HG02938 (cell line): Measurements from ENCODE around the gene ATP8B3.

Experiments
- ATAC-seq: cut with Tn5 transposase; IDR thresholded peaks from one replicate; pipeline ENCODE4 v1.9.1; 2021; ENCODE audit warnings: mild to moderate bottlenecking, moderate library complexity; ENCODE audit not compliant: unreplicated experiment

Gene ATP8B3

GRCh38 chr19:1811942-1812425 lies at the start of gene ATP8B3:
Gene ATP8B3, minus strand, starts transcription at chr19:1812276. Its CDS starts 540 bp downstream, at chr19:1811736.
- no peak for ATAC-seq

DNA sequence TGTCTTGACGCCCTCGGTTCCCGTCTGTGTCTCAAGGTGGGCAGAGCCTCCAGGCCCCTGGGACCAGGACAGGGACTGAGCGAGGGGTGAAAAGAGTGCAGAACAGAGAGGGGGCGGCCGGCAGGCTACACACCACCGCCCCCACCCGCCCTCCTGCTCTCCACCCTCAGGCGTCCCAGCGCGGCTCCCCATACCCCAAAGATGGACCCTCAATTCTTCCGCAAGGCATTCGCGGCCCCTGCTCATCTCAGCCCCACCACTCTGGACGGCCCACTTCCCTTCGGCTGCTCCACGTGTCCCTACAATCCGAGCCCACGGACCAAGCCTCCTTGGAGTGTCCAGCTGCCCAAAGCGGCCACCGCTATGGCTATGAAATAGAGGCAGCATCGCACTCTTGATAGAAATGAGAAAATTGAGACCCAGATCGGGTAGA lies 49.5 kb upstream of the ATP8B3 start:
- ATAC-seq: no peak

DNA sequence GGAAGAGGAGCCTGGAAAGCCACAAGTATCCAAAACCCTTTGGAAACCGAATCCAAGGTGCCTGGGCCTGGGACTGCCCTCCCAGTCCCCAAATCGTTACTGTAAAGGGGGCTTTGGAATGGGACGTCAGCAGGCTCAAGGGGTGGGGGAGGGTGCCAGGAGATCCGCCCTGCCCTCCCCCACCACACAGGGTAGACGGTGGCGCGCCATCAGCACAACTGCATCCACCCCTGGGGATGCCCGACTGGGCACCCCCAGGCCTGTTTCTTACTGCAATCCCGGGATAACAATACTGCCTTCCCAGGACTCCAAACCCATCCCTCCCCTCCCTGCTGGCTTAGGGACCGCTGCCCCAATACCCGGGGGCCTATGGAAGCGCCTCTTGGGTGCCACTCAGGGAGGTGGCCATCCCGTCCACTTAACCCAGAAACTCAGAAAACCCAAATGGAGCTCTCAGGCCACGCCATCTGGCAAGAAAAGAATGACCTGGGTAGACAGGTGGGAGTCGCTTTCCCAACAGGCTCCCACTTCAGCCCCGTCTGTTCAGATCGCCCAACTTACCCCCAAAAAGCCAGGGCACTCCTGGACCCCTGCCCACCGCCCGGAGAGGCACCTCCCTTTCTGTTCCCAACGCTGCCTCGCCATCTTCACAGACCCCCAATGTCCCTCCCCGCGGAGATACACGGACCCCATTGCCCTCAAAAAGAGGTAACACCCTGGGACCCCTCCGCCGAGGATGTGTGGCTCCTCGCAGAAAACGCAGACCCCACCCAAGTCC lies 48.9 kb upstream of the ATP8B3 start:
- no peak for ATAC-seq

DNA sequence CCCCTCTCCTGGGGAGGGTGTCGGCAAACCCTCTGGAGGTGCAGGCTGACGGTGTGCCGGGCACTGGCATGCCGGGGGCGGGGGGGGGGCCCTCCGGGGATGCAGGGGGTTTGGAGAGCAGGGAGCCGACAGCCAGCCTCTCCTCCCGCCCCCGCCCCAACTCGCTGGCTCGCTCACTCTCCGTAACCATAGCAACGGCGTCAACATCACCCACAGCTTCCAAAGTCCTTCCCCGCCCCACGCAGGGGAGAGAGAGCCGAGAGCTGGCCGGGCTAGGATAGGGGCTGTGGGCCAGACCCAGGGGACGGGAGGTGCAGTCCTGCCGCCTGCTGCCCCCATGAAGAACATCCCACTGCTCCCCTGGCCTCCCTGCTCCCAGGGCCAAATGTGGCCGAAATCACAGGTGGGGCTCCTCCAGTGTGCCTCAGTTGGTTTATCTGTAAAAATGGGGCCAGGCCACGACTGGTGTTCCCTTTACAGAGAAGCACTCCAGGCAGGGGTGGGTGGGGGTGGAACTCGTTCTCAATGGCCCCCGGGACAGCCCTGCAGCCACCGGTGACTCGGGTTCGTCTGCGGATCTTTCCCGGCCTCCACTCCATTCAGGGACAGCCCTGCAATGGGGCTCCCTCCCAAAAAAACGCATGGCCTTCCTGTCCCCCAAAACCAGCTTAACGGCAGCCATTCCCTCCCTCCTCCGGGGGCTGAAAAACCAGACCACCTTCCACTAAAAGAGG lies 48.1 kb upstream of the ATP8B3 start:
- ATAC-seq: no peak

- no peak for ATAC-seq
Measured at GRCh38 chr19:1859331-1859781, 47.3 kb upstream of the ATP8B3 start.

GRCh38 chr19:1858412-1859081 lies 46.5 kb upstream of the ATP8B3 start:
- no peak for ATAC-seq

DNA sequence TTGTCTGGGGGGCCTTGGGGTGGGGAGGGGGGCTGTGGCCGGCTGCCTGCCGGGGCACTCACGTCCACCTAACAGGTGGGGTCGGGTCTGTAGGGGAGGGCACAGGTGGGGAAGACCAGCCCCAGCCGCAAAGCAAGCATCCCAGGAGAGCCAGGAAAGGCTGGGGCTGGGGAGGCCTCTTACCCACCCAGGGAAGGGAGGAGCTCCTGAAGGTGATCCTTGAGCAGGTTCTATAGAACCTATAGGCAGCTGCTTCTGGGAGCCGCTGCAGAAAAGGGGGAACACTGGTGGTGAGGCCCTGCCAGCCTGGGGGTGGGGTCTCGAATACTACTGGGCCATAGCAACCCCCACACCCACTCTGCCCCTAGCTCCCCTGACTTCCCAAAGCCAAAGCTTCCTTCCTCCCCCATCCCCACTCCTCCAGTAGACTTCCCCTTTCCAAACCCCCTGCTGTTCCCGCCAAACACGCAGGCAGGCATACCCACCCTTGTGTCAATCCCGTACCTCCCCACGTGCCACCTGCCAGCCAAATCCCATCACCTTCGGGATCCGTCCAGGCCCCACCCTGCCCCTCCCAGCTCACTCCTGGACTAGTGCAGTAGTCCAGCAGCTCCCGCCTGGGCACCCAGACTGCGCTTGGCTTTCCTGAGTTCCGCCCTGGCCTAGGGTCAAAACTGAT lies 45.7 kb upstream of the ATP8B3 start:
- ATAC-seq: no peak

DNA sequence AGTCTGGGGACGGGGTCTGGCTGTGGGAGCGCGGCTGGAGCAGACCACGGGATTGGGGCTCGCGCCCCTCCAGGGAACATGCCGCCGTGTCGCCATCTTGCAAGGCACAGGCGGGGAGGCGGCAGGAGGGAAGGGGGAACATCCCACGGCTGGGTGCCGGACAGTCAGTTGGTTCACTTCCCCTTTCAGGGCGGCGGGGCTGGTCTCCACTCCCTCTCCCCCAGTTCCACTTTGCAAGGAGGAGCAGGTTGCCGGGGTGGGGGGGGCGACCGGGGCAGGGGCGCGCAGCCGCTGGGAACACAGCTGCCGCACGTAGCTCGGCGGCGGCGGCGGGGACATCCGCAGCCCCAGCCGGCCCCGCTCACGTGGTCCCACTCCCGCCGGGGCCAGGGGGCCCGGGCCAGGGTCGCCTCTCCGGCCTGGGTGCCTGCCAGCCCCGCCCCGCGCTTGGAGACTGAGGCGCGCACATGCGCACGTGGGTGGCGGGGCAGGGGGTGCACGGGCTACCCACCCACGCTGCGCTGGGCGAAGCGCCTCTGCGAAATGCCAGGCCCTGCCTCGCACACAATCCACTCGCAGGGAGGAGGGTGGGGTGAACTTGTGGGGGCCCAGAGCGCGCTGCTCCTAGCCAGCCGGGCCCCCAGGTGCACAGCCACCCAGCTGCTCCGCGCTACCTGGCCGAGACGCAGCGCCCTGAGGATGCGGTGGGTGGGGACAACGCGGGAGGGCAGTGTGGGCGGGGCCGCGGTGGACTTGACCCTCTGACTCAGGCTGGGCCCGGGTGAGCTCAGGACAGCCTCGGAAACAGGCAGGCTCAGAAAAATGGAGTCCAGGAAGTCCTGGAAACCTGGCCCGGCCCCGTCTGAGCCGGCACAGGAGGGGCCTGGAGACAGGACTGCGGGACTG lies 44.9 kb upstream of the ATP8B3 start:
- no peak for ATAC-seq

- ATAC-seq: no peak
Measured at GRCh38 chr19:1856345-1856697, 44.2 kb upstream of the ATP8B3 start.

DNA sequence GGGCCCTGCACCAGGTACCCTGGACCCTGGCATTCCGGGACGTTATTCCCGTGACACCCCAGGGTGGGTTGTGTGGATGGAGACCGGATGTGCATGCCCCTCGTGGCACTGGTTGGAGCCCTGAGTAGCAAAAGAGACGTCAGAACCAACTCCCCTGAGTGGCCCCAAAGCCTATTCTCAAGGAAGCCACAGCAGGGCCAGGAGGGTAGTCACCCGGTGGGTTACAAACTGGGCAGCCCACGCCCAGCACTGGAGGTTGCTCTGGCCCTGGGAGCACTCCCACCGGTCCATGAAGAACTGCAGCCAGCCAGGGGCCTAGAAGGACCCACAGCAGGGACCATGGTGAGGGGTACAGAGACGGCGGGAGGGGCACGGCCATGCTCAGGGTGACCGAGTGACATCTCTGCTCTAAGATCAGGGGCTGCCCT lies 43.8 kb upstream of the ATP8B3 start:
- no peak for ATAC-seq

- no peak for ATAC-seq
Measured at GRCh38 chr19:1855040-1855827, 43.2 kb upstream of the ATP8B3 start.

DNA sequence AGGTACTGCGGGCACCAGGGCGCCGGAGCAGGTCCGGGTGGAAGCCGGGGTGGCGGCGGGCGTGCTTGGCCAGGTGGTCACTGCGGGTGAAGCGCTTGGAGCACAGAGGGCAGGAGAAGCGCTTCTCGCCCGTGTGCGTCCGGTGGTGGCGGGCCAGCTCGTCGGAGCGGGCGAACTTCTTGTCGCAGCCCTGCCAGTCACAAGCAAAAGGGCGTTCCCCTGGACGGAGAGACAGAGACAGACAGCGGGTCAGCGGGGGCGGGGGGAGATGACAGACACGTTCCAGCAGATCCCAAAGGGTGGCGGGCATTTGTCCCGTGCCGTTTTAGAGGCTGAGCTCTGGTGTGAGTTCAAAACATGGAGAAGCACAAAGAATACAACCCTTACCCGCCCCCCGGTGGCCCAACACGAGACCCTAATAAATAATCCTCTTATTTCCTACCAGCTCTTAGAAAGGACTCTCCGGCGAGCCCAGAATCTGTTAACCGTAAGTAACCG lies 42.5 kb upstream of the ATP8B3 start:
- ATAC-seq: no peak

DNA sequence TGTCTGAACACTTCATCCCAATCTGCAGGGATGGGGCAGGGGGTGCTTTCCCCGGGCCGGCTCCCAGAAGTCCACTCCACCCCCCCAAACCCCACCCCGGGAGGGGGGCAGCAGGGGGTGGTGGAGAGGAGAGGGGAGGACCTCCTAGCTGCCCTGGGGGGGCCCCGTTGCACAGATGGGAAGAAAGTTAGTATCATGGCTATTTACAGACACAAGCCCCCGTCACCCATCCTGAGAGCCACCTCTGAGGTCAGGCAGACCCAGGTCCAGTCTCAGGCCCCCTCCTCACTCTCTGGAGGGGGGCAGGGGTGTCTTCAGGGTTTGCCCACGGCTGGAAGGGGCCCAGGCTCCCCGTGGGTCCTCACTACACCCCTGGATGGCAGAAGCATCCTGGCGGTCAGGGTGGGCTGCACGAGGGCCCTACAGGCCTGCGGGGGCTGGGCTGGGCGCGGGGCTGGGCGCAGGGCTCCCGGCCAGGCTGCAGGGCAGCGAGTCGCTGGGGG lies 42.0 kb upstream of the ATP8B3 start:
- no peak for ATAC-seq

- ATAC-seq: no peak
Measured at GRCh38 chr19:1853295-1854038, 41.4 kb upstream of the ATP8B3 start.

GRCh38 chr19:1852581-1853128 lies 40.6 kb upstream of the ATP8B3 start:
- no peak for ATAC-seq

DNA sequence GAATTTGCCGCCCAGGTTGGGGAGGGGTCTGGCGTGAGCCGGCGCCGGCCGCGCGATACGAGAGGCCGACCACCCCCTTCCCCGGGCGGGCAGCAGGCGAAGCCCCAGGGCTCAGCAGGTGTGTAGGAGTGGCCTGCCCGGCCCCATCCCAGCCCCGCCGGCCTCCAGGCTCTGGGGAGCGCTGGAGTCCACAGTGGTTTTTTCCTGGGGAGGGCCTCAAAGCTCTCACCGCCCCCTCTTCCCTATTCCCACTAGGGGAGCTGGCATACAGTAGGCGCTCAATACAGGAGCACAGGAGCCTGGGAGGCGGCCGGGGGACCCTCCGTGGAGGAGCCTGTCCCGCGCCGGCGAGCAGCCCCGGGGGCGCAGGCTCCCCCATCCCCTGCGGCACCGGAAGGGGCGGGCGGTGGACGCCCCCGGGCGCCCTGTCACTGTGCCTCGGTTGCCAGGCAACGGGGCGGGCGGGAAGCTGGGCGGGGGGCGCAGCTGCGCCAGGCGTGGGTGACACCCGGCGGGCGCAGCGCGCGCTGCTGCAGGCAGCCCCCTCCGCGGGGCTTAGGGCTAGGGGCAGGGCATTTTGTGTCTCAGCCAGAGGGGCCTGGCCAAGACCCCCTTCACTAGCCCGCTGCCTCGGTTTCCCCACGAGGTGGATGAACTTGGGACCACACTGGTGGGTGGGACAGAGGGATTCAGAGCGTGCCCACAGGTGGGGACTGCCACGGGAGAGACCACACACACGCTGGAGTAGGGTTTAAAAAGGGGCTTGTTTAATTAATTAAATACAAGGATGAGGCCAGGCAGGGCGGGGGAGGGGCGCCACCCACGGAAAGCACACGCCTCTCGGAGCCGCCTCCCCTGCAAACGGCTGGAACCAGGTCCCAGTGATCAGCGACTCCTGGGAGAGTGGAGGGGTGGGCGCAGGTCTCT lies 39.8 kb upstream of the ATP8B3 start:
- no peak for ATAC-seq
